Transverse colon (tissue), 3 donors: ENCODE data around the gene KEAP1.

Source experiments
- POLR2A ChIP-seq: fragments of 450-650 bp; IDR thresholded peaks from one replicate; pipeline ENCODE4 v1.6.1; 2016; ENCODE audit warnings: antibody characterized with exemption, mild to moderate bottlenecking, moderate library complexity
- TF ChIP-seq, protein P1 (sequence below), 5 experiments: fragments of 200-600 bp in 3 of 5; fragments of 450-650 bp in 2 of 5; sonication (generic) in 3 of 5; IDR thresholded peaks; 1 replicate in 2 of 5; 2 replicates in 3 of 5; pipeline ENCODE4 v1.5.1; 2016 to 2017; ENCODE audit warnings: antibody characterized with exemption in 5 of 5, inconsistent platforms in 3 of 5, mild to moderate bottlenecking in 2 of 5, moderate library complexity in 1 of 5

DNA sequence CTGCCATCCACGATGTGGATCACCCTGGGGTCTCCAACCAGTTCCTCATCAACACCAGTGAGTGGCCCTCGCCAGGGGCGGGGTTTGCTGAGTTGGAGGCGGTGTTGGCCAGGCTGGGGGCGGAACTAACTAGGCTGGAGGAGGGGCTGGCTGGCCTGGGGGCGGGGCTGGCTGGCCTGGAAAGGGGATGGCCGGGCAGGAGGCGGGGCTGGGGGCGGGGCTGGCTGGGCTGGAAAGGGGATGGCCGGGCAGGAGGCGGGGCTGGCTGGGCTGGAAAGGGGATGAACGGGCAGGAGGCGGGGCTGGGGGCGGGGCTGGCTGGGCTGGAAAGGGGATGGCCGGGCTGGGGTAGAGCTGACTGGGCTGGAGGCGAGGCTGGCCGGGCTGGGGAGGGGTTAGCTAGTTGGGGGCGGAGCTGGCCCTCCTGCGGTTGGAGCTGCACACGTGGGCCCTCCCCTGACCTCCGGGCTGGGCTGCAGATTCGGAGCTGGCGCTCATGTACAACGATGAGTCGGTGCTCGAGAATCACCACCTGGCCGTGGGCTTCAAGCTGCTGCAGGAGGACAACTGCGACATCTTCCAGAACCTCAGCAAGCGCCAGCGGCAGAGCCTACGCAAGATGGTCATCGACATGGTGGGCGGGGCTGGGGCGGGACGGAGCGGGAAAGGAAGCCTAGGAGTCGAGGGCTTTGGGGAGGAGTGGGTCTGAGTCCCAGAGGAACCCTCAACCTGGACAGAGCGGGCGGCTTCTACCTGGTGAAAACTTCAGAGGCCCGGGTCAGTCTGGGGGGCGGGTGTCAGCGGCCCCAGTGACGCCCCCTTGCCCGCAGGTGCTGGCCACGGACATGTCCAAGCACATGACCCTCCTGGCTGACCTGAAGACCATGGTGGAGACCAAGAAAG, 41.9 kb downstream of the KEAP1 start:
- TF ChIP-seq POLR2A = no peak
- TF ChIP-seq, protein P1, sequence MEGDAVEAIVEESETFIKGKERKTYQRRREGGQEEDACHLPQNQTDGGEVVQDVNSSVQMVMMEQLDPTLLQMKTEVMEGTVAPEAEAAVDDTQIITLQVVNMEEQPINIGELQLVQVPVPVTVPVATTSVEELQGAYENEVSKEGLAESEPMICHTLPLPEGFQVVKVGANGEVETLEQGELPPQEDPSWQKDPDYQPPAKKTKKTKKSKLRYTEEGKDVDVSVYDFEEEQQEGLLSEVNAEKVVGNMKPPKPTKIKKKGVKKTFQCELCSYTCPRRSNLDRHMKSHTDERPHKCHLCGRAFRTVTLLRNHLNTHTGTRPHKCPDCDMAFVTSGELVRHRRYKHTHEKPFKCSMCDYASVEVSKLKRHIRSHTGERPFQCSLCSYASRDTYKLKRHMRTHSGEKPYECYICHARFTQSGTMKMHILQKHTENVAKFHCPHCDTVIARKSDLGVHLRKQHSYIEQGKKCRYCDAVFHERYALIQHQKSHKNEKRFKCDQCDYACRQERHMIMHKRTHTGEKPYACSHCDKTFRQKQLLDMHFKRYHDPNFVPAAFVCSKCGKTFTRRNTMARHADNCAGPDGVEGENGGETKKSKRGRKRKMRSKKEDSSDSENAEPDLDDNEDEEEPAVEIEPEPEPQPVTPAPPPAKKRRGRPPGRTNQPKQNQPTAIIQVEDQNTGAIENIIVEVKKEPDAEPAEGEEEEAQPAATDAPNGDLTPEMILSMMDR (IDR thresholded peaks at IDR 0.05) = no peak
